Measurements from ENCODE around the gene DIS3. TPM values are rescaled to one million over a fixed set of nuclear protein-coding genes. Genes with fewer than 3 reads are reported as not detected.
"Not testable (repeated sequence)": the region's sequence is repeated elsewhere in the genome, so short reads cannot be mapped to it uniquely, and the experiment has no call there.

Gene DIS3
- total and polyA plus RNA-seq, 2 donors (not counting 1 experiment from before 2014, with no cell fraction given), result 31.9 to 41.4 TPM

DNA sequence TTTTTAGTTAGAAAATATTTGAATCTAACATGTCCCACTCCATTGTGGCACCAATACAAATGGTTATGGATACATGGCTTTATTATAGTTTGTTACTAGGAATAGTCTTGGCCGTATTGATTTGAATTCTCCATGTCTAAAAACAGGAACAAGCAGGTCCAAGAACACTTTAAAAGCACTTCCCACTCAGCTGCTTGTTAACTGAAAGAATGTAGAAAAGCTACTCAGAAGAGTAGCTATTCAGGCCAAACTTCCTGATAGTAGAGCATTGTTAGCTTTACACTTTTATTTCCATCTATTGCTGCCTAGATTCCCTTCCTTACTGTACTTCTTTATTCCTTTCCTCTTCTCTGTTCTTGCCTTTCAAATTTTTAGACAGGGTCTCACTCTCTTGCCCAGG, 7.1 kb upstream of the DIS3 start:
- Histone ChIP-seq H3K27ac (ENCODE audit: insufficient read depth, low read length) (no peak overlapping the region), H2AFZ (ENCODE audit: low read length) (no peak overlapping the region), H3K4me2 (ENCODE audit: extremely low read depth, insufficient read depth, low read length) (no peak overlapping the region), H3K27me3 (ENCODE audit: control insufficient read depth, insufficient read depth, low read length) (no peaks in the 10 kb centered on the region), H4K20me1 (ENCODE audit: control insufficient read depth, extremely low read depth, insufficient read depth, low read length) (no peaks in the 10 kb centered on the region), H3K79me2 (ENCODE audit: control insufficient read depth, insufficient read depth, low read length) (peaks cover 19% of the 10 kb centered on the region), H3K36me3 (ENCODE audit: control insufficient read depth, insufficient read depth, low read length) (peaks cover 4% of the 10 kb centered on the region), H3K4me3 (replicated peaks in 1 of 4; ENCODE audit: control extremely low read depth in 1 of 4, insufficient read depth in 1 of 4, low read depth in 3 of 4, low read length in 4 of 4) (no peak overlapping the region), H3K9me3 (ENCODE audit: control insufficient read depth, insufficient read depth, low read depth, low read length) (no peaks in the 10 kb centered on the region), H3K4me1 (ENCODE audit: control insufficient read depth, extremely low read depth, insufficient read depth, low read length) (no peaks in the 10 kb centered on the region), H3K9ac (ENCODE audit: insufficient read depth, low read length) (no peak overlapping the region)
- no peak for DNase-seq (ENCODE audit: low read depth in 2 of 2)
- no peak for TF ChIP-seq EZH2 (IDR thresholded peaks at IDR 0.05; ENCODE audit: low read length, missing control alignments)
- TF ChIP-seq, protein P1, sequence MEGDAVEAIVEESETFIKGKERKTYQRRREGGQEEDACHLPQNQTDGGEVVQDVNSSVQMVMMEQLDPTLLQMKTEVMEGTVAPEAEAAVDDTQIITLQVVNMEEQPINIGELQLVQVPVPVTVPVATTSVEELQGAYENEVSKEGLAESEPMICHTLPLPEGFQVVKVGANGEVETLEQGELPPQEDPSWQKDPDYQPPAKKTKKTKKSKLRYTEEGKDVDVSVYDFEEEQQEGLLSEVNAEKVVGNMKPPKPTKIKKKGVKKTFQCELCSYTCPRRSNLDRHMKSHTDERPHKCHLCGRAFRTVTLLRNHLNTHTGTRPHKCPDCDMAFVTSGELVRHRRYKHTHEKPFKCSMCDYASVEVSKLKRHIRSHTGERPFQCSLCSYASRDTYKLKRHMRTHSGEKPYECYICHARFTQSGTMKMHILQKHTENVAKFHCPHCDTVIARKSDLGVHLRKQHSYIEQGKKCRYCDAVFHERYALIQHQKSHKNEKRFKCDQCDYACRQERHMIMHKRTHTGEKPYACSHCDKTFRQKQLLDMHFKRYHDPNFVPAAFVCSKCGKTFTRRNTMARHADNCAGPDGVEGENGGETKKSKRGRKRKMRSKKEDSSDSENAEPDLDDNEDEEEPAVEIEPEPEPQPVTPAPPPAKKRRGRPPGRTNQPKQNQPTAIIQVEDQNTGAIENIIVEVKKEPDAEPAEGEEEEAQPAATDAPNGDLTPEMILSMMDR (conservative IDR thresholded peaks at IDR 0.05 in 1 of 2, IDR thresholded peaks at IDR 0.05 in 1 of 2; ENCODE audit: low read depth in 1 of 2, low read length in 2 of 2), result no peak

DNA sequence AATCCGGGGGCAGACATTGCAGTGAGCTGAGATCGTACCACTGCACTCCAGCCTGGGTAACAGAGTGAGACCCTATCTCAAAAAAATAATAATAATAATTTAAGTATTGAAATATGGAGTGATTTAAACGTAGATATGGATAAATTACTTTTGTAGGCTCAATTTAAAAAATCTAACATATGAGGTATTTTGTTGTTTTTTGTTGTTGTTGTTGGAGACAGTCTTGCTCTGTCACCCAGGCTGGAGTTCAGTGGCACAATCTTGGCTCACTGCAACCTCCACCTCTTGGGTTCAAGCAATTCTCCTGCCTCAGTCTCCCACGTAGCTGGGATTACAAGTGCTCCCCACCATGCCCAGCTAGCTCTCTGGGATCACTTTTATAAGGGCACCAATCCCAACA, 3.0 kb upstream of the DIS3 start:
- not testable (repeated sequence) for H3K36me3 ChIP-seq (ENCODE audit: control insufficient read depth, insufficient read depth, low read length); H4K20me1 ChIP-seq (ENCODE audit: control insufficient read depth, extremely low read depth, insufficient read depth, low read length); H3K27ac ChIP-seq (ENCODE audit: insufficient read depth, low read length); H3K4me2 ChIP-seq (ENCODE audit: extremely low read depth, insufficient read depth, low read length); H3K27me3 ChIP-seq (ENCODE audit: control insufficient read depth, insufficient read depth, low read length); H2AFZ ChIP-seq (ENCODE audit: low read length); H3K4me3 ChIP-seq (replicated peaks in 1 of 4; ENCODE audit: control extremely low read depth in 1 of 4, insufficient read depth in 1 of 4, low read depth in 3 of 4, low read length in 4 of 4); DNase-seq (ENCODE audit: low read depth in 2 of 2); H3K9ac ChIP-seq (ENCODE audit: insufficient read depth, low read length); H3K9me3 ChIP-seq (ENCODE audit: control insufficient read depth, insufficient read depth, low read depth, low read length); H3K4me1 ChIP-seq (ENCODE audit: control insufficient read depth, extremely low read depth, insufficient read depth, low read length)
- peaks cover 54% of the 10 kb centered on the region for H3K79me2 ChIP-seq (ENCODE audit: control insufficient read depth, insufficient read depth, low read length)

DNA sequence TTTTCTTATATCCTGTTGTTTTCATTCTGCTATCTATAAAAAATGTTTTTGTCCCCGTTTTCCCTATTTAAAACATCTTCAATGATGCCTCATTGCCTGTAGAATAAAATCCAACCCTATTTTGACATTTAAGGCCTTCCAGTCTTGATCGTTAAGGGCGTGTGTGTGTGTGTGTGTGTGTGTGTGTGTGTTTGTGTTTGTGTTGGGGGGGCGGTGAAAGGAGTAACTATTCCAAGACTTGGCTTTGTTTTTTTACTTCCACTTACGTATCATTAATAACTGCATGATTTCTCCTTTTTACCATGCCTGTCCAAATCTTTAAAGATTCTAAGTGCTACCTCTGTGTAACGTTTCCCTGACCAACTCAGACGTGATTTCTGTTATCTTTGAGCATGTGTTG, 1.0 kb upstream of the DIS3 start:
- Histone ChIP-seq H3K4me1 (ENCODE audit: control insufficient read depth, extremely low read depth, insufficient read depth, low read length) (peaks cover 6% of the 10 kb centered on the region), H3K36me3 (ENCODE audit: control insufficient read depth, insufficient read depth, low read length) (peaks cover 2% of the 10 kb centered on the region), H3K4me3 (replicated peaks in 1 of 4; ENCODE audit: control extremely low read depth in 1 of 4, insufficient read depth in 1 of 4, low read depth in 3 of 4, low read length in 4 of 4) (peak overlapping the region; percentile 69 to 98 (median 84)), H2AFZ (ENCODE audit: low read length) (peak overlapping the region; percentile 4), H4K20me1 (ENCODE audit: control insufficient read depth, extremely low read depth, insufficient read depth, low read length) (no peaks in the 10 kb centered on the region), H3K9ac (ENCODE audit: insufficient read depth, low read length) (peak overlapping the region; percentile 55), H3K27me3 (ENCODE audit: control insufficient read depth, insufficient read depth, low read length) (no peaks in the 10 kb centered on the region), H3K9me3 (ENCODE audit: control insufficient read depth, insufficient read depth, low read depth, low read length) (no peaks in the 10 kb centered on the region), H3K79me2 (ENCODE audit: control insufficient read depth, insufficient read depth, low read length) (peaks cover 68% of the 10 kb centered on the region), H3K4me2 (ENCODE audit: extremely low read depth, insufficient read depth, low read length) (peak overlapping the region; percentile 61), H3K27ac (ENCODE audit: insufficient read depth, low read length) (peak overlapping the region; percentile 75)
- no peak for TF ChIP-seq EZH2 (IDR thresholded peaks at IDR 0.05; ENCODE audit: low read length, missing control alignments)
- TF ChIP-seq, protein P1 (conservative IDR thresholded peaks at IDR 0.05 in 1 of 2, IDR thresholded peaks at IDR 0.05 in 1 of 2; ENCODE audit: low read depth in 1 of 2, low read length in 2 of 2), result no peak
- DNase-seq (ENCODE audit: low read depth in 2 of 2), result peak; percentile 34 to 50
